Adrenal gland (tissue), 12 donors: ENCODE data around the gene ARHGAP19. TPM values are rescaled to one million over a fixed set of nuclear protein-coding genes. Genes with fewer than 3 reads are reported as not detected.

Experiments used
- DNase-seq, 7 donors: peaks; one replicate each; pipeline ENCODE4 v3.0.0-alpha.2; 2019 to 2020
- H3K27ac ChIP-seq, 5 donors: fragments of 200-600 bp; sonication (generic) in 4 of 5; 1 replicate in 3 of 5; 2 replicates in 2 of 5; pipeline versions ENCODE4 v1.5.1 to v1.8.0; 2016 to 2020; ENCODE audit warnings: mild to moderate bottlenecking in 1 of 5
- H3K27me3 ChIP-seq: fragments of 200-600 bp; 2 replicates; pipeline ENCODE4 v1.8.0; 2021
- H3K36me3 ChIP-seq, 2 donors: fragments of 200-600 bp; replicated peaks in 1 of 2; 1 replicate in 1 of 2; 2 replicates in 1 of 2; pipeline versions ENCODE4 v1.5.1 to v1.8.0; 2018 to 2022
- H3K4me1 ChIP-seq, 2 donors: fragments of 200-600 bp; replicated peaks in 1 of 2; 1 replicate in 1 of 2; 2 replicates in 1 of 2; pipeline versions ENCODE4 v1.5.1 to v1.8.0; 2018 to 2021
- H3K4me3 ChIP-seq, 4 donors: fragments of 200-600 bp; sonication (generic) in 3 of 4; one replicate each; pipeline ENCODE4 v1.5.1; 2016 to 2018
- H3K9me3 ChIP-seq, 3 donors: fragments of 200-600 bp; sonication (generic) in 1 of 3; replicated peaks in 1 of 3; 1 replicate in 2 of 3; 2 replicates in 1 of 3; pipeline versions ENCODE4 v1.5.1 to v1.8.0; 2016 to 2021
- CTCF ChIP-seq, 6 experiments: fragments of 450-650 bp in 4 of 6; fragments of 200-600 bp in 2 of 6; sonication (generic) in 1 of 6; IDR thresholded peaks; 1 replicate in 5 of 6; 2 replicates in 1 of 6; pipeline versions ENCODE4 v1.5.1 to v1.8.0; 2016 to 2021; ENCODE audit warnings: antibody characterized with exemption in 6 of 6, mild to moderate bottlenecking in 2 of 6, moderate library complexity in 1 of 6
- POLR2A ChIP-seq, 2 donors: fragments of 450-650 bp; IDR thresholded peaks; one replicate each; pipeline ENCODE4 v1.6.1; 2017; ENCODE audit warnings: antibody characterized with exemption in 2 of 2, mild to moderate bottlenecking in 2 of 2, moderate library complexity in 1 of 2
- WGBS, 4 donors: extraction: QIAGEN DNeasy Blood & Tissue Kit in 2 of 4; methylation state at CpG; one replicate each; pipeline versions ENCODE4 v1.1.5 to v1.1.7; 2013 to 2017; 5-methylcytosine and 5-hydroxymethylcytosine counted together
- intact Hi-C, 2 donors: fragments of 100-400 bp; cut with DNase I; formaldehyde crosslinking; loops; one replicate each; pipeline versions ENCODE4 v1.14.1 to v1.15.0; 2022 to 2023
- polyA plus RNA-seq, 3 donors: library from polyadenylated mRNA; stranded (reverse); fragments of 200-250 nt in 2 of 3; fragments of 350-450 nt in 1 of 3; fragmentation: Illumina TruSeq in 1 of 3; extraction: RNeasy Lipid Tissue Mini Kit (QIAGEN cat#74804) in 1 of 3; gene quantifications; one replicate each; pipeline ENCODE4 v1.2.3, GENCODE V29; 2013 to 2014
- total RNA-seq, 9 donors: library from RNA; depleted of rRNA in 4 of 9; stranded (reverse); fragments of >200 nt in 4 of 9; fragments of 120-200 nt in 1 of 9; fragmentation: NEBNext Ultra II Directional in 1 of 9; extraction: Animal tissue kit (Norgen Biotek cat#: 25700) in 1 of 9; gene quantifications; one replicate each; pipeline versions ENCODE4 v1.1.0 to v1.2.4, GENCODE V29; 2013 to 2023
- donor health status: healthy with polysubstance abuse.
- donor health status: Bipolar disorder and iron deficiency.
- donor health status: DM: yes; HTN: yes; CAD: no.
- donor health status: DM: no; HTN: no; CAD: no.
- donor health status: DM: no; HTN: no; CAD: no.
- donor health status: DM: yes; HTN: yes; CAD: no.

The ARHGAP19 gene
- total and polyA plus RNA-seq, 12 donors = 1.7 to 15.0 (median 6.8) TPM

DNA sequence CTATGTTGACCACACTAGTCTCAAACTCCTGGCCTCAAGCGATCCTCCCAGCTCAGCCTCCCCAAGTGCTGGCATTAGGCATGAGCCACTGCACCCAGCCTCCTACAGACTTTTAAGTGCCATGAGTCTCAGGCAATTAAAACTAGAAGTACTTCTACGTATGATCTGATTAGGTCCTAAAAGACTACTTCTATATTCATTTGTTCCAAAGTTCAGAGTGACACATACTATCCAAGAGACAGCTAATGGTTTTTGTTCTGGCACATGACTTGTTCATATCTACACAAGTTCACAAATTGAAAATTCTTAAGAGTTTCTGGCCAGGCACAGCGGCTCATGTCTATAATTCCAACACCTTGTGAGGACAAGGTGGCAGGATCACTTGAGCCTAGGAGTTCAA, 11.7 kb downstream of the ARHGAP19 start:
- 79 to 95% (median 94%) methylated on average over 3 of the region's 3 CpGs for WGBS, 4 donors
- Histone ChIP-seq H3K27ac (no peak overlapping the region), H3K4me1 (peaks cover 21% of the 10 kb centered on the region in 2 donors), H3K36me3 (no peaks in the 10 kb centered on the region), H3K4me3 (no peak overlapping the region), H3K9me3 (no peaks in the 10 kb centered on the region), H3K27me3 (no peaks in the 10 kb centered on the region)
- TF ChIP-seq CTCF (IDR thresholded peaks at IDR 0.05) = no peak
- no peak for TF ChIP-seq POLR2A (IDR thresholded peaks at IDR 0.05)
- no peak for DNase-seq
- intact Hi-C loops = loop anchor here (10.0 kb wide), 2 partner anchors 54 to 64 kb away; partner anchors contain the start of gene FRAT2 (in 1 of the 2)

DNA sequence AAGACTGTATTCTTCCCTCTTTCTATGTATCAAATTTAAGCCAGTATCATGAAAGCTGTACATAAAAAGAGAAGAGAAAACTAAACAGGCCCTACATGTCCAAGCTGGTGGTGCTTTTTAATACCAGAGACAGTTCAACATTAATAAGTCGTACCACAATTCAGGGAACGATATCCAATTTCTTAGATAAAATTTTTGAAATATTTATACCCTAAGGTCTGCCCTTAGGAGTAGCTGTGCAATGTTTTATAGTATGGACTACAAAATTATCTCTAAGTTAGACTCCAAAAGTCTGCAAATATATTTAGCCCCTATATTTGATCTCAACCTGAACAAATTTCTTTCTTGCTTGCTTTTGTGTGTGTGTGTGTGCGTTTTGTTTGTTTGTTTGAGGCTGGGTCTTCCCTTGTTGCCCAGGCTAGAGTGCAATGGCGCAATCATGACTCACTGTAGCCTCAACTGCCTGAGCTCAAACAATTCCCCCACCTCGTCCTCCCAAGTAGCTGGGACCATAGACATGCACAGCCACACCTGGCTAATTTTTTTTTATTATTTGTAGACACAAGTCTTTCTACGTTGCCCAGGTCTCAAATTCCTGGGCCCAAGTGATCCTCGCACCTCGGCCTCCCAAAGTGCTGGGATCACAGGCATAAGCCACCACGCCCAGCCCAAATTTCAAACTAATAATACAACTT, 13.2 kb downstream of the ARHGAP19 start:
- 68 to 73% (median 70%) methylated on average over 9 of the region's 9 CpGs for WGBS, 4 donors
- Histone ChIP-seq H3K27ac (peak overlapping the region in 4 of 5 donors; percentile 33 to 59 (median 40)), H3K4me3 (peak overlapping the region in 1 of 4 donors; percentile 13), H3K36me3 (no peaks in the 10 kb centered on the region), H3K27me3 (no peaks in the 10 kb centered on the region), H3K9me3 (no peaks in the 10 kb centered on the region), H3K4me1 (peaks cover 21% of the 10 kb centered on the region in 2 donors)
- DNase-seq = peak in 2 of 7 donors; percentile 20 to 23
- intact Hi-C loops = no loop called here
- TF ChIP-seq CTCF (IDR thresholded peaks at IDR 0.05) (no peak), POLR2A (IDR thresholded peaks at IDR 0.05) (no peak)

GRCh38 chr10:97278491-97278989, 13.9 kb downstream of the ARHGAP19 start:
- no peak for DNase-seq
- Histone ChIP-seq H3K4me1 (peaks cover 21% of the 10 kb centered on the region in 2 donors), H3K36me3 (no peaks in the 10 kb centered on the region), H3K27ac (peak overlapping the region in 4 of 5 donors; percentile 33 to 59 (median 40)), H3K9me3 (no peaks in the 10 kb centered on the region), H3K27me3 (no peaks in the 10 kb centered on the region), H3K4me3 (peak overlapping the region in 1 of 4 donors; percentile 13)
- intact Hi-C loops = no loop called here
- no peak for TF ChIP-seq POLR2A (IDR thresholded peaks at IDR 0.05)
- peak; percentile 48 to 86 (median 72) for TF ChIP-seq CTCF (IDR thresholded peaks at IDR 0.05)

GRCh38 chr10:97277551-97277950, 14.9 kb downstream of the ARHGAP19 start:
- no peaks in the 10 kb centered on the region for H3K27me3 ChIP-seq
- intact Hi-C loops = no loop called here
- 38 to 60% (median 47%) methylated on average over 1 of the region's 1 CpG for WGBS, 4 donors
- DNase-seq = no peak
- H3K4me3 ChIP-seq = no peak overlapping the region
- peak overlapping the region in 2 of 5 donors; percentile 15 to 35 for H3K27ac ChIP-seq
- no peak for TF ChIP-seq CTCF (IDR thresholded peaks at IDR 0.05)
- TF ChIP-seq POLR2A (IDR thresholded peaks at IDR 0.05) = no peak
- H3K4me1 ChIP-seq = peaks cover 21% of the 10 kb centered on the region in 2 donors
- no peaks in the 10 kb centered on the region for H3K9me3 ChIP-seq
- no peaks in the 10 kb centered on the region for H3K36me3 ChIP-seq
